K562 (cell line): ENCODE measurements around the gene ROPN1L. TPM values are rescaled to one million over a fixed set of nuclear protein-coding genes. Genes with fewer than 3 reads are reported as not detected.

Experiments
- ATAC-seq: fragments of 200-7000 bp; cut with Tn5 transposase; 3 replicates; pipeline ENCODE4 v1.9.1; 2020; ENCODE audit warnings: moderate library complexity
- BruUV-seq: library from RNA; stranded (reverse); fragments of 400-500 nt; replicated peaks from 2 replicates; lab custom pipeline; 2021; lab: Mats Ljungman, UMichigan
- CTCF ChIA-PET: fragments of 300-600 bp; formaldehyde crosslinking; extraction: SDS; loops from one replicate; lab custom pipeline; 2021; ENCODE audit warnings: low intra/inter-chr PET ratio; lab: Yijun Ruan, JAX
- POLR2A ChIA-PET: fragments of 300-600, 350-650 bp; sonication (Branson Sonifier 250); formaldehyde crosslinking; extraction: SDS; loops from one replicate; lab custom pipeline; 2021; ENCODE audit warnings: antibody characterized with exemption, inconsistent platforms; lab: Yijun Ruan, JAX
- DNase-seq, 4 experiments: peaks; one replicate each; pipeline versions ENCODE4 v3.0.0 to v3.0.0-alpha.2; 2011 to 2018; ENCODE audit warnings: low spot score in 3 of 4, mixed read lengths in 3 of 4; ENCODE audit errors: extremely low read depth in 1 of 4
- FAIRE-seq: peaks from 2 replicates; lab custom pipeline; 2011; peaks lifted over from hg19 to GRCh38; lab: Jason Lieb, UNC
- H2AFZ ChIP-seq: 2 replicates; pipeline ENCODE4 v1.6.0; 2011; ENCODE audit warnings: low read depth, low read length, control low read depth, inconsistent platforms
- H3K27ac ChIP-seq: fragments of 200-600 bp; 3 replicates; pipeline ENCODE4 v1.8.0; 2011; ENCODE audit warnings: low read depth, mild to moderate bottlenecking, control low read depth, inconsistent platforms, low read length, moderate library complexity, mixed read lengths; ENCODE audit errors: extremely low read depth
- H3K27me3 ChIP-seq, 2 experiments: fragments of 300-600 bp in 1 of 2; 2 replicates in 1 of 2; 3 replicates in 1 of 2; pipeline versions ENCODE4 v1.6.0 to v1.8.0; 2011; ENCODE audit warnings: inconsistent platforms in 2 of 2, low read length in 2 of 2, mild to moderate bottlenecking in 1 of 2, mixed read lengths in 1 of 2, moderate library complexity in 1 of 2; ENCODE audit not compliant: control insufficient read depth in 2 of 2, insufficient read depth in 2 of 2
- H3K36me3 ChIP-seq: fragments of 300-600 bp; 3 replicates; pipeline ENCODE4 v1.8.0; 2011; ENCODE audit warnings: mild to moderate bottlenecking, low read length, inconsistent platforms; ENCODE audit not compliant: control insufficient read depth, insufficient read depth
- H3K4me1 ChIP-seq, 2 experiments: fragments of 200-600 bp in 1 of 2; replicated peaks in 1 of 2; 2 replicates in 1 of 2; 3 replicates in 1 of 2; pipeline versions ENCODE4 v1.5.1 to v1.8.0; 2011; ENCODE audit warnings: inconsistent platforms in 2 of 2, low read length in 2 of 2, mild to moderate bottlenecking in 1 of 2, mixed read lengths in 1 of 2, moderate library complexity in 1 of 2; ENCODE audit not compliant: control insufficient read depth in 2 of 2, insufficient read depth in 2 of 2
- H3K4me2 ChIP-seq: 2 replicates; pipeline ENCODE4 v1.6.1; 2011; ENCODE audit warnings: low read length, control low read depth, inconsistent platforms, mixed read lengths; ENCODE audit not compliant: insufficient read depth
- H3K4me3 ChIP-seq: fragments of 200-600 bp; sonication (generic), shearing (Covaris generic); 2 replicates; pipeline ENCODE4 v1.5.1; 2016; ENCODE audit warnings: control low read depth, inconsistent platforms
- H3K79me2 ChIP-seq: fragments of 200-600 bp; 3 replicates; pipeline ENCODE4 v1.8.0; 2011; ENCODE audit warnings: low read length, inconsistent platforms; ENCODE audit not compliant: control insufficient read depth, insufficient read depth
- H3K9ac ChIP-seq, 2 experiments: 2 replicates each; pipeline versions ENCODE4 v1.6.0 to v1.6.1; 2011; ENCODE audit warnings: low read depth in 2 of 2, low read length in 2 of 2, control low read depth in 1 of 2, inconsistent platforms in 1 of 2, mild to moderate bottlenecking in 1 of 2, mixed read lengths in 1 of 2; ENCODE audit not compliant: insufficient read depth in 1 of 2
- H3K9me1 ChIP-seq: one replicate; pipeline ENCODE4 v1.6.0; 2011; ENCODE audit warnings: inconsistent platforms, mild to moderate bottlenecking, low read length, moderate library complexity; ENCODE audit not compliant: control insufficient read depth, insufficient read depth
- H3K9me3 ChIP-seq: replicated peaks from 2 replicates; pipeline ENCODE4 v1.5.1; 2011; ENCODE audit warnings: low read depth, low read length, inconsistent platforms; ENCODE audit not compliant: control insufficient read depth, insufficient read depth
- H4K20me1 ChIP-seq: replicated peaks from 2 replicates; pipeline ENCODE4 v1.6.1; 2011; ENCODE audit warnings: low read length, inconsistent platforms, mixed read lengths; ENCODE audit not compliant: control insufficient read depth, insufficient read depth
- ARHGAP35 ChIP-seq: fragments of 450-650 bp; IDR thresholded peaks from 2 replicates; pipeline ENCODE4 v1.6.1; 2018; ENCODE audit not compliant: partially characterized antibody
- CHD4 ChIP-seq: fragments of 200-600 bp; sonication (generic); IDR thresholded peaks from 3 replicates; pipeline ENCODE4 v1.6.1; 2012; ENCODE audit warnings: low read depth, mild to moderate bottlenecking, mixed read lengths, low read length, inconsistent platforms; ENCODE audit not compliant: insufficient read depth, insufficient replicate concordance, poor library complexity, severe bottlenecking
- LCOR ChIP-seq: sonication (generic); formaldehyde crosslinking; IDR thresholded peaks from 2 replicates; pipeline ENCODE4 v1.8.0; 2022; ENCODE audit warnings: mild to moderate bottlenecking, missing genetic modification reagents
- NFATC3 ChIP-seq: fragments of 450-650 bp; IDR thresholded peaks from 2 replicates; pipeline ENCODE4 v1.6.1; 2017; ENCODE audit warnings: mild to moderate bottlenecking
- NR1H2 ChIP-seq: sonication (generic); formaldehyde crosslinking; IDR thresholded peaks from 2 replicates; pipeline ENCODE4 v1.4.0; 2020; ENCODE audit warnings: mild to moderate bottlenecking, missing genetic modification reagents
- OTX1 ChIP-seq: fragments of 450-650 bp; formaldehyde crosslinking; IDR thresholded peaks from 2 replicates; pipeline ENCODE4 v1.4.0; 2022; ENCODE audit warnings: mild to moderate bottlenecking
- SMC3 ChIP-seq: conservative IDR thresholded peaks from 2 replicates; pipeline ENCODE4 v1.6.1; 2011; ENCODE audit warnings: low read depth, low read length, improper control_type of control experiment; ENCODE audit not compliant: insufficient read depth
- SRSF7 ChIP-seq: fragments of 200-400 bp; formaldehyde crosslinking; optimal IDR thresholded peaks from 2 replicates; pipeline ENCODE3; 2017; ENCODE audit warnings: mild to moderate bottlenecking, low read depth, low read length
- UBTF ChIP-seq, 2 experiments: IDR thresholded peaks; 2 replicates each; pipeline ENCODE4 v1.6.1; 2012; ENCODE audit warnings: improper control_type of control experiment in 2 of 2, low read depth in 2 of 2, low read length in 2 of 2, borderline replicate concordance in 1 of 2
- XRCC4 ChIP-seq: IDR thresholded peaks from one replicate; pipeline ENCODE4 v1.6.1; 2011; ENCODE audit not compliant: insufficient read depth, insufficient read length; ENCODE audit errors: extremely low read depth
- ZNF143 ChIP-seq: sonication (generic); formaldehyde crosslinking; IDR thresholded peaks from 2 replicates; pipeline ENCODE4 v1.9.0; 2022; ENCODE audit warnings: mild to moderate bottlenecking, missing genetic modification reagents
- ZNF263 ChIP-seq: sonication (generic); formaldehyde crosslinking; IDR thresholded peaks from 2 replicates; pipeline ENCODE4 v1.8.0; 2022; ENCODE audit warnings: mild to moderate bottlenecking, missing genetic modification reagents, borderline replicate concordance
- ZNF449 ChIP-seq: fragments of 250-450 bp; sonication (Bioruptor Pico); IDR thresholded peaks from 2 replicates; pipeline ENCODE4 v1.8.0; 2022; ENCODE audit warnings: moderate library complexity, mild to moderate bottlenecking, inconsistent platforms
- ZNF551 ChIP-seq: fragments of 250-450 bp; sonication (Bioruptor Pico); IDR thresholded peaks from 2 replicates; pipeline ENCODE4 v1.5.0; 2021; ENCODE audit warnings: mild to moderate bottlenecking, moderate library complexity
- WGBS: fragments of 100-300 bp; shearing (Covaris generic); methylation state at CpG from one replicate; pipeline ENCODE4 v1.1.6; 2016; ENCODE audit warnings: low coverage, mixed read lengths; ENCODE audit not compliant: insufficient coverage; ENCODE audit errors: missing lambda C conversion rate; 5-methylcytosine and 5-hydroxymethylcytosine counted together
- in situ Hi-C: fragments of 300-500 bp; cut with MboI; formaldehyde crosslinking; loops from 4 replicates; pipeline ENCODE4 v1.15.0; 2018; ENCODE audit warnings: inconsistent platforms, mixed read lengths
- intact Hi-C: fragments of 100-400 bp; cut with micrococcal nuclease; formaldehyde crosslinking; loops from 2 replicates; pipeline ENCODE4 v1.14.2; 2022
- polyA plus RNA-seq, 8 experiments: library from polyadenylated mRNA; depleted of rRNA in 4 of 8; stranded (reverse) in 5 of 8; unstranded in 3 of 8; fragments of >200 nt; fragmentation: Nextera tagmentation in 2 of 8; fragmentation: Illumina TruSeq in 1 of 8; extraction: Ambion mirVana in 2 of 8; extraction: Trizol in 1 of 8; gene quantifications; 2 replicates each; pipeline versions ENCODE4 v1.2.1 to v1.2.3, GENCODE V29; 2011 to 2014; ENCODE audit warnings: inconsistent platforms in 1 of 8, missing spikeins in 1 of 8
- total RNA-seq, 7 experiments: library from RNA; depleted of rRNA in 6 of 7; stranded (reverse); fragments of >200 nt in 6 of 7; fragmentation: Illumina TruSeq in 2 of 7; extraction: Trizol in 2 of 7; gene quantifications; 2 replicates each; pipeline versions ENCODE4 v1.2.1 to v1.2.3, GENCODE V29; 2011 to 2021; ENCODE audit warnings: low replicate concordance in 1 of 7
- TF ChIP-seq, protein P1 (sequence below): fragments of 450-650 bp; formaldehyde crosslinking; IDR thresholded peaks from 2 replicates; pipeline ENCODE4 v1.4.0; 2020; ENCODE audit warnings: mild to moderate bottlenecking, mixed read lengths

ROPN1L gene
- total and polyA plus RNA-seq, 9 of the 15 experiments (the other 6 are each of a cell fraction or from before 2014, with no cell fraction given): 0.04 to 0.85 (median 0.24) TPM; not detected in 3

DNA sequence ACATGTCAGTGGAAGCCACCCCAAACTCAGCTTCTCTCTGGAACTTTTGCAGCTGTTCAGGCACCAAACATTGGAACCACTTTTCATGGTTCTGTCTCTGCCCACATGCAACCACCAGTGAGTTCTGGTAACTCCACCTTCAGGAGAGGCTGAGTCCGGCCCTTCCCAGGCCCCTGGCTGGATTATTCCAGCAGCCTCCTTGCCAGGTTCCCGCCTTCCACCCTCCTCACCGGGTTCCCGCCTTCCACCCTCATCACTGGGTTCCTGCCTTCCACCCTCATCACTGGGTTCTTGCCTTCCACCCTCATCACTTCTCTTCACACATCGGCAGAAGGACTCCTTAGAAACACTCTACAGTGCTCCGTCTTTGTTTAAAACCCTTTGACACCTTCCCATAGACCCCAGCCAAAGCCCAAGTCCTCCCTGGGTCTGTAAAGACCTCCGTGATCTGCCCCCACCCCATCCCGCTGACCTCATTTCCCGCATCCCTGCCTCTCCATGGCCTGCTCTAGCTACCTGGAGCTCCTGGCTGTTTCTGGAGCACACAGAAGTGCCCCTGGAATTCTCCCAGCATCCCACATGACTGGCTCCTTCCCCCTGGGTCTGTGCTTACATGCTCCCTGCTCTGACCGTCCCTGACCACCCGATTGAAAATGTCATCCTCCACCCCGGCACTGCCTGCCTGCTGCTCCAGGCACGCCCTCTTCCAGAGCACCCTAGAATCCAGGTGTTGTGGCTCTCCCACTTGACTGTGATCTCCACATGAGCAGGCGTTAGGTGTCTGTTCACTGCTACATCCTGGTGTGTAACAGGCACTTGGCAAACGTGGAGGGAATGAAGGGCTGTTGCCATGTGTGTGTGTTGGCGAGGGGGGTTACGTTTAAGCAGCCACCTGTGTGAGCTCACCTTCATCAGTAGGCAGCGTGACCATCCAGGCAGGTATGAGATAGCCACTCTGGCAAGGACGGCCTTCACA lies 17.7 kb downstream of the ROPN1L start:
- ChIA-PET POLR2A (interaction anchor here (0.6 to 0.7 kb wide), 2 partner anchors 45 to 243 kb away, joined by 3 to 4 read pairs; no protein-coding TSS in a partner anchor), CTCF (no interaction called here)
- BruUV-seq: no TSS peak
- in situ Hi-C loops (loop anchor here (25.0 kb wide), 1 partner anchor 703 kb away; no protein-coding TSS in a partner anchor), intact Hi-C loops (loop anchor here (10.0 kb wide), 1 partner anchor 395 kb away; no protein-coding TSS in a partner anchor)
- Histone ChIP-seq H3K4me2 (no peak overlapping the region), H3K9ac (no peak overlapping the region), H3K27me3 (peaks cover 71 to 94% of the 10 kb centered on the region in 2 experiments), H3K4me3 (no peak overlapping the region), H3K4me1 (peaks cover 0 to 13% of the 10 kb centered on the region in 2 experiments; a peak in 2 of 5 replicates), H3K79me2 (no peaks in the 10 kb centered on the region), H4K20me1 (peaks cover 7% of the 10 kb centered on the region; the same call in 1 of the 2 replicates), H2AFZ (no peak overlapping the region), H3K27ac (no peak overlapping the region), H3K9me3 (no peaks in the 10 kb centered on the region), H3K36me3 (no peaks in the 10 kb centered on the region), H3K9me1 (no peaks in the 10 kb centered on the region)
- WGBS: 3% methylated on average over 19 of the region's 19 CpGs
- DNase-seq (no peak), FAIRE-seq (no peak), ATAC-seq (no peak)
- TF ChIP-seq NFATC3 (no peak), CHD4 (no peak), ZNF143 (CRISPR knock-in tag) (no peak), OTX1 (CRISPR knock-in tag) (no peak), UBTF (IDR thresholded peaks at IDR 0.05; ENCODE audit: borderline replicate concordance in 1 of 2, low read depth in 2 of 2, low read length in 2 of 2) (no peak), ZNF263 (CRISPR knock-in tag) (no peak), ZNF449 (CRISPR knock-in tag) (no peak), NR1H2 (CRISPR knock-in tag) (no peak), XRCC4 (no peak), ZNF551 (CRISPR knock-in tag) (no peak), SMC3 (no peak), SRSF7 (no peak), LCOR (CRISPR knock-in tag) (no peak), ARHGAP35 (no peak)
- TF ChIP-seq, protein P1, sequence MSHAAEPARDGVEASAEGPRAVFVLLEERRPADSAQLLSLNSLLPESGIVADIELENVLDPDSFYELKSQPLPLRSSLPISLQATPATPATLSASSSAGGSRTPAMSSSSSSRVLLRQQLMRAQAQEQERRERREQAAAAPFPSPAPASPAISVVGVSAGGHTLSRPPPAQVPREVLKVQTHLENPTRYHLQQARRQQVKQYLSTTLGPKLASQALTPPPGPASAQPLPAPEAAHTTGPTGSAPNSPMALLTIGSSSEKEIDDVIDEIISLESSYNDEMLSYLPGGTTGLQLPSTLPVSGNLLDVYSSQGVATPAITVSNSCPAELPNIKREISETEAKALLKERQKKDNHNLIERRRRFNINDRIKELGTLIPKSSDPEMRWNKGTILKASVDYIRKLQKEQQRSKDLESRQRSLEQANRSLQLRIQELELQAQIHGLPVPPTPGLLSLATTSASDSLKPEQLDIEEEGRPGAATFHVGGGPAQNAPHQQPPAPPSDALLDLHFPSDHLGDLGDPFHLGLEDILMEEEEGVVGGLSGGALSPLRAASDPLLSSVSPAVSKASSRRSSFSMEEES (CRISPR knock-in tag): no peak
